Measurements from ENCODE around the gene HLA-DOA. TPM values are rescaled to one million over a fixed set of nuclear protein-coding genes. Genes with fewer than 3 reads are reported as not detected.

Gene HLA-DOA
- total and polyA plus RNA-seq, 10 of the 15 experiments (the other 5 are each of a cell fraction or from before 2014, with no cell fraction given) = 8.8 to 108 (median 58.3) TPM

- TF ChIP-seq CBX5 (IDR thresholded peaks at IDR 0.05; ENCODE audit: low read depth) = no peak
- peak; percentile 43; the same call in 1 of the 2 replicates for TF ChIP-seq TCF12 (IDR thresholded peaks at IDR 0.05; ENCODE audit: low read depth, low read length)
- TF ChIP-seq ESRRA (IDR thresholded peaks at IDR 0.05; ENCODE audit: low read length) = peak; percentile 34; the same call in 1 of the 2 replicates
- TF ChIP-seq USF1 (IDR thresholded peaks at IDR 0.05; ENCODE audit: borderline replicate concordance, extremely low read length, insufficient read depth, low read depth, low read length) = peak; percentile 87
- no peak for TF ChIP-seq E4F1 (IDR thresholded peaks at IDR 0.05; ENCODE audit: borderline replicate concordance, partially characterized antibody)
- TF ChIP-seq BCL11A (IDR thresholded peaks at IDR 0.05; ENCODE audit: low read depth, low read length) = 0 out of 2 replicates have a peak, but pooled peaks have one; percentile 24
- no peak; the same call in 2 of the 3 replicates for TF ChIP-seq POU2F2 (IDR thresholded peaks at IDR 0.05; ENCODE audit: borderline replicate concordance, low read depth, low read length)
- 0 out of 2 replicates have a peak, but pooled peaks have one; percentile 28 for TF ChIP-seq SIN3A (IDR thresholded peaks at IDR 0.05; ENCODE audit: low read depth, low read length)
- no peak for TF ChIP-seq YBX1 (IDR thresholded peaks at IDR 0.05)
- TF ChIP-seq BCL3 (IDR thresholded peaks at IDR 0.05; ENCODE audit: borderline replicate concordance, insufficient read depth, low read depth, low read length, poor library complexity, severe bottlenecking) = peak; percentile 36
- TF ChIP-seq RB1 (IDR thresholded peaks at IDR 0.05; ENCODE audit: borderline replicate concordance) = peak; percentile 97; the same call in 1 of the 2 replicates
- no peak for TF ChIP-seq KAT2A (conservative IDR thresholded peaks at IDR 0.05; ENCODE audit: control insufficient read depth, low read depth, low read length)
- no peak for TF ChIP-seq JUND (IDR thresholded peaks at IDR 0.05; ENCODE audit: low read depth, low read length)
- TF ChIP-seq IKZF2 (IDR thresholded peaks at IDR 0.05) = peak; percentile 8 to 23; a peak in 1 of 4 replicates
- no peak; the same call in 1 of the 2 replicates for TF ChIP-seq PAX5 (IDR thresholded peaks at IDR 0.05; ENCODE audit: borderline replicate concordance, low read depth, low read length)
- TF ChIP-seq POLR2AphosphoS2 (IDR thresholded peaks at IDR 0.05; ENCODE audit: low read depth, low read length) = 0 out of 2 replicates have a peak, but pooled peaks have one; percentile 54
- peak; percentile 71 for TF ChIP-seq TAF1 (IDR thresholded peaks at IDR 0.05; ENCODE audit: borderline replicate concordance, low read depth, low read length)
- no peak for TF ChIP-seq SIX5 (IDR thresholded peaks at IDR 0.05; ENCODE audit: low read depth, low read length, severe bottlenecking)
- TF ChIP-seq IRF3 (IDR thresholded peaks at IDR 0.05) = no peak
- no peak for TF ChIP-seq E2F8 (IDR thresholded peaks at IDR 0.05; ENCODE audit: low read depth, partially characterized antibody)
These were observed 41.1 kb downstream of the HLA-DOA start, which contains the start of gene BRD2 (continued) for GRCh38 chr6:32968093-32968866.
